Astrocyte (in vitro differentiated cells and primary cell): Measurements from ENCODE around the gene TIGD1.

ENCODE experiments used
- CTCF ChIP-seq: IDR thresholded peaks from 2 replicates; pipeline ENCODE4 v1.5.1; 2011; ENCODE audit warnings: low read depth, mild to moderate bottlenecking, inconsistent platforms, low read length, moderate library complexity; ENCODE audit not compliant: insufficient read depth
- EZH2 ChIP-seq: IDR thresholded peaks from 2 replicates; pipeline ENCODE4 v1.6.1; 2012; ENCODE audit warnings: mild to moderate bottlenecking, low read length, inconsistent platforms; ENCODE audit not compliant: insufficient read depth

- TF ChIP-seq CTCF (no peak), EZH2 (no peak)
Measured at GRCh38 chr2:232593982-232594381, 43.6 kb upstream of the TIGD1 start.
